Sigmoid colon (tissue), 4 donors: ENCODE data around the gene MBD4.

Source experiments
- CTCF ChIP-seq, 4 experiments: fragments of 450-650 bp in 3 of 4; fragments of 200-600 bp in 1 of 4; IDR thresholded peaks; one replicate each; pipeline ENCODE4 v1.5.1; 2016 to 2019; ENCODE audit warnings: antibody characterized with exemption in 4 of 4, mild to moderate bottlenecking in 3 of 4, moderate library complexity in 2 of 4
- EP300 ChIP-seq, 4 donors: sonication (generic); formaldehyde crosslinking; IDR thresholded peaks; one replicate each; pipeline ENCODE4 v1.6.1; 2017; ENCODE audit warnings: antibody characterized with exemption in 4 of 4
- POLR2A ChIP-seq, 2 donors: fragments of 450-650 bp; IDR thresholded peaks; one replicate each; pipeline ENCODE4 v1.6.1; 2016; ENCODE audit warnings: antibody characterized with exemption in 2 of 2, mild to moderate bottlenecking in 2 of 2, moderate library complexity in 2 of 2

GRCh38 chr3:129434140-129434539 lies 5.6 kb downstream of the MBD4 start:
- TF ChIP-seq CTCF (IDR thresholded peaks at IDR 0.05) (no peak), EP300 (IDR thresholded peaks at IDR 0.05) (no peak), POLR2A (IDR thresholded peaks at IDR 0.05) (no peak)
